ENCODE measurements around the gene ZBTB8B. TPM values are rescaled to one million over a fixed set of nuclear protein-coding genes. Genes with fewer than 3 reads are reported as not detected.
"Not testable (repeated sequence)": the region's sequence is repeated elsewhere in the genome, so short reads cannot be mapped to it uniquely, and the experiment has no call there.

ZBTB8B gene
- total and polyA plus RNA-seq, 7 donors: under 0.01 TPM; not detected in 5

DNA sequence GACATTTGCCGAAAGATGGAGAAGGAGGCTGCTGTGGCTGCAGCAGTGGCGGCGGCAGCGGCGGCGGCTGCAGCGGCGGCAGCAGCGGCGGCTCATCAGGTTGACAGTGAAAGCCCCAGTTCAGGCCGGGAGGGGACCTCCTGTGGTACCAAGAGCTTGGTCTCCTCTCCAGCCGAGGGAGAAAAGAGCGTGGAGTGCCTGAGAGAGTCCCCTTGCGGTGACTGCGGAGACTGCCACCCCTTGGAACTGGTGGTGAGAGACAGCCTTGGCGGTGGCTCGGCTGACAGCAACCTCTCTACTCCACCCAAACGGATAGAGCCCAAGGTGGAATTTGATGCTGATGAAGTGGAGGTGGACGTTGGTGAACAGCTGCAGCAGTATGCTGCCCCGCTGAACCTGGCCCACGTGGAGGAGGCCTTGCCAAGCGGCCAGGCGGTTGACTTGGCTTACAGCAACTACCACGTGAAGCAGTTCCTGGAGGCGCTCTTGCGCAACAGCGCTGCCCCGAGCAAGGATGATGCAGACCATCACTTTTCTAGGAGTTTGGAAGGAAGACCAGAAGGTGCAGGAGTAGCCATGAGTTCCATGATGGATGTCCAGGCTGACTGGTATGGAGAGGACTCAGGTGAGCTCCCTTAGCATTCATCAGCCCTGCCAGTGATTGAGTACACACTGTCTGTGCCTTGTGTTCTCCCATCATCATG is 6.3 kb downstream of the ZBTB8B start:
- 45 to 64% (median 53%) methylated on average over 28 of the region's 28 CpGs for WGBS, 3 donors
- intact Hi-C loops (cut with DNase I): no loop called here
- Histone ChIP-seq H3K27ac (no peak overlapping the region), H3K9me3 (no peaks in the 10 kb centered on the region), H3K4me3 (no peak overlapping the region), H3K36me3 (ENCODE audit: insufficient read depth in 1 of 2, low read depth in 1 of 2) (no peaks in the 10 kb centered on the region), H3K27me3 (ENCODE audit: insufficient read depth in 3 of 3, low read length in 2 of 3) (peaks cover 0 to 58% (median 5%) of the 10 kb centered on the region in 3 donors), H3K4me1 (no peaks in the 10 kb centered on the region)
- ATAC-seq (no peak), DNase-seq (no peak)
- TF ChIP-seq, protein P1, sequence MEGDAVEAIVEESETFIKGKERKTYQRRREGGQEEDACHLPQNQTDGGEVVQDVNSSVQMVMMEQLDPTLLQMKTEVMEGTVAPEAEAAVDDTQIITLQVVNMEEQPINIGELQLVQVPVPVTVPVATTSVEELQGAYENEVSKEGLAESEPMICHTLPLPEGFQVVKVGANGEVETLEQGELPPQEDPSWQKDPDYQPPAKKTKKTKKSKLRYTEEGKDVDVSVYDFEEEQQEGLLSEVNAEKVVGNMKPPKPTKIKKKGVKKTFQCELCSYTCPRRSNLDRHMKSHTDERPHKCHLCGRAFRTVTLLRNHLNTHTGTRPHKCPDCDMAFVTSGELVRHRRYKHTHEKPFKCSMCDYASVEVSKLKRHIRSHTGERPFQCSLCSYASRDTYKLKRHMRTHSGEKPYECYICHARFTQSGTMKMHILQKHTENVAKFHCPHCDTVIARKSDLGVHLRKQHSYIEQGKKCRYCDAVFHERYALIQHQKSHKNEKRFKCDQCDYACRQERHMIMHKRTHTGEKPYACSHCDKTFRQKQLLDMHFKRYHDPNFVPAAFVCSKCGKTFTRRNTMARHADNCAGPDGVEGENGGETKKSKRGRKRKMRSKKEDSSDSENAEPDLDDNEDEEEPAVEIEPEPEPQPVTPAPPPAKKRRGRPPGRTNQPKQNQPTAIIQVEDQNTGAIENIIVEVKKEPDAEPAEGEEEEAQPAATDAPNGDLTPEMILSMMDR (IDR thresholded peaks at IDR 0.05): peak; percentile 12

DNA sequence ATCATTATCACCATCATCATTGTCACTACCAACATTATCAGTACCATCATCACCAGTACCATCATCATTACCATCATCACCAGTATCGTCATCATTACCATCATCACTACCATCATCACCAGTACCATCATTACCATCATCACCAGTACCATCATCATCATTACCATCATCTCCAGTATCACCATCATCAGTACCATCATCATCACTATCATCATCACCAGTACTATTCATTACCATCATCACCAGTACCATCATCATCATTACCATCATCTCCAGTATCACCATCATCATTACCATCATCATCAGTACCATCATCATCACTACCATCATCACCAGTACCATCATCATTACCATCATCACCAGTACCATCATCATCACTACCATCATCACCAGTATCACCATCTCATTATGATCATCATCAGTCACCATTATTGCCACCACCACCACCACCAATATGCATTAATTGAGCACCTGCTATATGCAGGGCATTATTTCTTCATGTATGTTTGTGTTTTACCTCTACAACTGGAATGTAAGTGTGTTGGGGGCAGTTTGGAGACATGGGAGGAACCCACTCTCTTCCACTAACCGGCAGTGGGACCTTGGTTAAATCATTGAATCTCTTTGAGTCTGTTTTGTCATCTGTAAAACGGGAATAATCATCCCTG is 7.0 kb downstream of the ZBTB8B start:
- DNase-seq (no peak), ATAC-seq (no peak)
- intact Hi-C loops (cut with DNase I): no loop called here
- Histone ChIP-seq H3K36me3 (ENCODE audit: insufficient read depth in 1 of 2, low read depth in 1 of 2) (no peaks in the 10 kb centered on the region), H3K9me3 (no peaks in the 10 kb centered on the region), H3K27me3 (ENCODE audit: insufficient read depth in 3 of 3, low read length in 2 of 3) (peaks cover 0 to 51% (median 4%) of the 10 kb centered on the region in 3 donors), H3K27ac (no peak overlapping the region), H3K4me3 (no peak overlapping the region), H3K4me1 (no peaks in the 10 kb centered on the region)
- TF ChIP-seq, protein P1 (IDR thresholded peaks at IDR 0.05): no peak
- 89 to 98% (median 92%) methylated on average over 3 of the region's 3 CpGs for WGBS, 3 donors

- H3K4me3 ChIP-seq; H3K9me3 ChIP-seq; H3K27ac ChIP-seq; ATAC-seq; H3K36me3 ChIP-seq (ENCODE audit: insufficient read depth in 1 of 2, low read depth in 1 of 2); intact Hi-C loops (cut with DNase I); H3K4me1 ChIP-seq; DNase-seq: not testable (repeated sequence)
- 70 to 74% (median 70%) methylated on average over 11 of the region's 11 CpGs for WGBS, 3 donors
- peaks cover 0 to 40% (median 4%) of the 10 kb centered on the region in 3 donors for H3K27me3 ChIP-seq (ENCODE audit: insufficient read depth in 3 of 3, low read length in 2 of 3)
Observed at GRCh38 chr1:32472966-32473365, 8.1 kb downstream of the ZBTB8B start.

DNA sequence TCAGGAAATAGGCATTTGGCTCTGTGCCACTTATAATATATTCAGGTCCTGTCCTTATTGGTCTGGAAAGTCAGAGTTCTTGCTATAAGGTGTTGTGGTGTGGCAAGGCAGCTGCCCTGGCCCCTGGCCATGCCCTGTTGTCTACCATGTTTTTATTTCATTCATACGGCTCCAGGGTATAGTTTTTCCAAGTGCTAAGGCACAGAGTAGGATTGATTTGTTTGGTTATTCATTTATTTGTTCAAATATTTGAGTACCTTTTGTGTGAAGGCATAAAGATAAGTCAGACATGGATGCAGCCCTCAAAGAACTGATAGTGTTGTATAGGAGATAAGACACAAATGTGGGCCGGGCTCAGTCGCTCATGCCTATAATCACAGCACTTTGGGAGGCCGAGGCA is 10.1 kb downstream of the ZBTB8B start:
- ATAC-seq: no peak
- Histone ChIP-seq H3K27me3 (ENCODE audit: insufficient read depth in 3 of 3, low read length in 2 of 3) (peaks cover 0 to 27% (median 4%) of the 10 kb centered on the region in 3 donors), H3K4me1 (no peaks in the 10 kb centered on the region), H3K27ac (no peak overlapping the region), H3K4me3 (no peak overlapping the region), H3K9me3 (no peaks in the 10 kb centered on the region), H3K36me3 (ENCODE audit: insufficient read depth in 1 of 2, low read depth in 1 of 2) (no peaks in the 10 kb centered on the region)
- 85 to 92% (median 90%) methylated on average over 4 of the region's 4 CpGs for WGBS, 3 donors
- intact Hi-C loops (cut with DNase I): no loop called here
- DNase-seq: no peak
- TF ChIP-seq, protein P1 (IDR thresholded peaks at IDR 0.05): no peak

- no peaks in the 10 kb centered on the region for H3K9me3 ChIP-seq
- H3K27me3 ChIP-seq (ENCODE audit: insufficient read depth in 3 of 3, low read length in 2 of 3): peaks cover 0 to 2% (median 0%) of the 10 kb centered on the region in 3 donors
- H3K4me1 ChIP-seq: no peaks in the 10 kb centered on the region
- TF ChIP-seq, protein P1 (IDR thresholded peaks at IDR 0.05): no peak
- H3K27ac ChIP-seq: no peak overlapping the region
- no peaks in the 10 kb centered on the region for H3K36me3 ChIP-seq (ENCODE audit: insufficient read depth in 1 of 2, low read depth in 1 of 2)
- 51 to 66% (median 53%) methylated on average over 2 of the region's 2 CpGs for WGBS, 3 donors
- H3K4me3 ChIP-seq: no peak overlapping the region
- DNase-seq (no peak), ATAC-seq (no peak)
- intact Hi-C loops (cut with DNase I): no loop called here
Observed at GRCh38 chr1:32480003-32480402, 15.1 kb downstream of the ZBTB8B start.
